NCI-H2196 (cell line): ENCODE data around the gene CENPB.

ENCODE experiments used
- DNase-seq: peaks from one replicate; lab custom pipeline; 2025; ENCODE audit not compliant: unreplicated experiment; lab: John Stamatoyannopoulos, UW

CENPB gene

DNA sequence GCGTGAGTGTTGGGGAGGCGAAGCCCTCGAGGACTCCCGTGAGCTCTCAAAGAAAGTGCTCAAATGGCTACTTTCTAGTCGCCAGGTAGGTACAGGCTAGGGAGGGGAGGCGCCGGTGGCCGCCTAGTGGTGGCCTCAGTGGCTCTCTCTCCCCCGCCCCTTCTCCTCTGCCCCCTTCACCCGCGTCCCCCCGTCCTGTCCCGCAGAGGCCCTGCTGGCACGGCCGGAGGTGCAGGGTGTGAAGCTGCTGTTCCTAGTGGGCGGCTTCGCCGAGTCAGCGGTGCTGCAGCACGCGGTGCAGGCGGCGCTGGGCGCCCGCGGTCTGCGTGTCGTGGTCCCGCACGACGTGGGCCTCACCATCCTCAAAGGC is 35.2 kb downstream of the CENPB start:
- no peak for DNase-seq

DNA sequence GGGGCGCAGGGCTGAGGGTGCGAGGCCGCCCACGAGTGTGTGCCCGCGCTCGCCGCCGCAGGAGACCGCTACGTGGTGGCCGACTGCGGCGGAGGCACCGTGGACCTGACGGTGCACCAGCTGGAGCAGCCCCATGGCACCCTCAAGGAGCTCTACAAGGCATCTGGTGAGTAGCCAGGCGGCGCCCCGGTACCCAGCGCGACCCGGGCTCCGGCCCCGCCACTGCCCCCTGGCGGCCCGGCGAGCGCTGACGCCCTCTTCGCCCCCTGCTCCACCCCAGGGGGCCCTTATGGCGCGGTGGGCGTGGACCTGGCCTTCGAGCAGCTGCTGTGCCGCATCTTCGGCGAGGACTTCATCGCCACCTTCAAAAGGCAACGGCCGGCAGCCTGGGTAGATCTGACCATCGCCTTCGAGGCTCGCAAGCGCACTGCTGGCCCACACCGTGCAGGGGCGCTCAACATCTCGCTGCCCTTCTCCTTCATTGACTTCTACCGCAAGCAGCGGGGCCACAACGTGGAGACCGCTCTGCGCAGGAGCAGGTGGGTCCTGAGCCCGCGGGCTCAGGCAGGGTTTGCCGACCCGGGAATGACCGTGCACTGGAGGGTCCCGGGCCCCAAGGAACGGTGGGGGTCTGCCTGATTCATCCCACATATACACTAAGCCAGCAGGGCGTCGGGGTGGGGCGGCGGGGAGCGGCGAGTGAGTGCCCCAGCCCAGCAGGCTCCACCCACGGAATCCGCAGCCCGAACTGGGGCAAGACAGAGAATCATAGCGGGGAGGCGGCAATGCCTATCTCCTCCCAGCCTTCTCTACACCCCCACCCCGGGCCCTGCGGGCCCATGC is 36.6 kb downstream of the CENPB start:
- no peak for DNase-seq

DNA sequence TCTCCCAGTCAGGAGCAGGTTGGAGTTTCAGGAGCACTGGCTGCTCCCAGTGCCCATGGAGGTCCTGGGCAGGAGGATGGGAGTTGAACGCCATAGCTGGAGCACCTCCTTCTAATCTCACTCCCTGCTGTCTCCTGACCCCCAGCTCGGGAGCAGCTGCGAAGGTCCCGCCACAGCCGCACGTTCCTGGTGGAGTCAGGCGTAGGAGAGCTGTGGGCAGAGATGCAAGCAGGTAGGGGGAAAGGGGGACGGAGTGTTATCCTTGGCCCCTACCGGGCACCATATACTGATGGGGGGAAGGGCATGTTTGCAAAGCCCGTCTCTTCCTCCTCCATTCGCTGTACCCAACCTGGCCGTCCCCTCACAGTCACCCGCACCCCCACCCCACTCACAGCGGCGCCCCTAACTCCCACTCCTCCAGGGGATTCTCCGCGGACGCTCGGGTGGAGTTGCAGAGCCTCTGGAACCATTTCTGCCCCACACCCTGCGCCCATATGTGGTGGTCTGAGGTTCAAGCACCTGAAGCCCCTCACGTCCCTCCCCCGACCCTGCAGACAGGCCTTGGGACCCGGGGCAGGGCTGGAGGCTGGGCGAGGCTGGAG is 37.4 kb downstream of the CENPB start:
- DNase-seq = no peak

DNA sequence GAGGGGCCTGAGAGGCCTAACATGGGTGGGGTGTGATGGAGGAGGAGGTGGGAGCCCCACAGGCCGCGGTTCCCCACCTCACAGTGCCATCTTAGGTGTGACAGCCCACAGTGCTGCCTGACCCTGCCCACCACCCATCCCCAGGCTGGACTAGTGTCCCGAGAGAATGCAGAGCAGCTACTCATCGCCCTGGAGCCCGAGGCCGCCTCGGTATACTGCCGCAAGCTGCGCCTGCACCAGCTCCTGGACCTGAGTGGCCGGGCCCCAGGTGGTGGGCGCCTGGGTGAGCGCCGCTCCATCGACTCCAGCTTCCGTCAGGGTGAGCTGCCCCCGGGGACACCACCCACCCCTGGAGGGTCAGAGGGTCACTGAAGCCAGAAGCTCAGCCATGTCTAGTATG is 38.5 kb downstream of the CENPB start:
- DNase-seq = no peak

DNA sequence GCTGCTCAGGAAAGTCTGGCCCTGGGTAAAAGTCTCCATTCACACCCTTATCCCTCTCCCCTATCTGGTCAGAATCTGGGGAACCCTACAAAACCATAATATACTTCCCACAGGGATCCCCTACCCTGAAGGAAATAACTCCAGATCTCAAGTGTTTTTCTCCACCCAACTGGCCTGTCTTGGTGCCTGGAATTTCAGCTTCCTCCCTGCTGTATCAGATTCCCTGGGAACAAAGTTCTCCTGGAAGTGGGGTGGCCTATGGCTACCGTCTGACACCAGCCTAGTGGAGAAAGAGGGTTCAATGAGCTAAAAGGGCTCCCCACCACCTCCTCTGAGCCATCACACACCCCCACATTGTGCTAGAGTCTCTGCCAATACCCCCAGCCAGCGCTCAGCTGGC is 39.1 kb downstream of the CENPB start:
- DNase-seq = no peak

DNA sequence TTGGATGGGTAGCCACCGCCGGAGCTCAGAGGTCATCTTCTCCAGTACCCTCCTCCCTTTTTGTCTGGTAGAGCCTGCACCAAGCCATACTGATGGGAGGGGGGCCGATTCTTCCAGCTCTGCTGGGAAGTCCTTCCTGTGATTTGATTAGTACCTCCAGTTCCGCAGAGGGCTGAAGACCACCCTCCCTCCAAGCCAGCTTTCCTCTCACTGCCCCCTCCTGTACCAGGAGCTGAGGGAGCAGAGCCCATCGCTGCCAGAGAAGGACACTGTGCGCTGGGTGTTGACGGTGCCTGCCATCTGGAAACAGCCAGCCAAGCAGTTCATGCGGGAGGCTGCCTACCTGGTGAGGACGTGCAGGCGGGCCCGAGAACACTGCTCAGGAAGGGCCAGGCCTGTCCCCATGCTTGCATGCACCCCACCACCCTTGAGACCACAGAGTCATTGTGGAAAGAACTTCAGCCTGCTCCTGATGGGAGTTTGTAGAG is 40.8 kb downstream of the CENPB start:
- no peak for DNase-seq

DNA sequence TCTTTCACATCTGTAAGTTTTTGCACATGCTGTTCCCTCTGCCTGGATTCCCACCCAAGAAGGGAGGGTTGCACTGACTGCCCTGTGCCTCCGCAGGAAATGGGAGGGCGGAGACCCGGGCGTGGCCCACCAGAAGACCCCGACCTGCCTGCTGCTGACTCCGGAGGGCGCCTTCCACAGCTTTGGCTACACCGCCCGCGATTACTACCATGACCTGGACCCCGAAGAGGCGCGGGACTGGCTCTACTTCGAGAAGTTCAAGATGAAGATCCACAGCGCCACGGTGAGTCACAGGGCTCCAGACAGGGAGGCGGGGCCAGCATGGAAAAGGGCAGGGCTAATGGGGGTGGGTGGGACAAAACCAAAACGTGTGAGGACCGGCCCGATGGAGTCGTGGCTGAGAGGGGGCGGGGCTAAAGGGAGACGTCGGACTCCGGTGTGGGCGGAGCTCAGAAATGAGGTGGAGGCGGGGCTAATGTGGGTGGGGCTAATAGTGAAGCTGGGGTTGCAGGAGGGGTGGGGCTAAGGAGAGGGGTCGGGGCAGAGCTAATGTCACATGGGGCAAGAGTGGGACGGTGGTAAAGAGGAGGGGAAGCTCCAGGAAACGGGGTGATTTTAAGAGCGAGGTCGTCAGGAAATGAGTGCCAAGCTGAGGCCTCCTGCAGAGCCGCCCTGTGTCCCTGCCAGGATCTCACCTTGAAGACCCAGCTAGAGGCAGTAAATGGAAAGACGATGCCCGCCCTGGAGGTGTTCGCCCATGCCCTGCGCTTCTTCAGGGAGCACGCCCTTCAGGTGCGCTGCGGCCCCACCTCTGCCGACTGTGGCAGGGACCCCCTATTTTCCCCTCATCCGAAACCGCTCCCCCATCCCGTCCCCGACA is 41.5 kb downstream of the CENPB start:
- DNase-seq = peak; percentile 76

DNA sequence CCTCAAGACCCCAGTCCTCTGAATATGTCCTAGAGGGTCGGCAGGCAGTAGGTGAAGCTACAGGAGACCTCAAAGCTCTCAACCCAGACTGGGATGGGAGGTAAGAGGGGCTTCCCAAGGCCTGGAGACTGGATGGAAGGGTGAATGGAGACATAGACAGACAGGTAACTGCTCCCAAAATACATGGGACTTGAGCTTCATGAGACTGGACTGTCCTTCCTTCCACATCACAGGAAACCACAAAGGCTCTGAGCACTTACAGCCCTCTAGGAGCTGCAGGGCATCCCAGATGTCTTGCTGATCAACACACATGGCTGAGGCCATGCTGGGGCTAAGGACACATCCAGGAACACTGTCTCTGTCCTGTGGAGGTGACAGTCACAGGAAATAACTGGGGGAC is 42.5 kb downstream of the CENPB start:
- DNase-seq = no peak

DNA sequence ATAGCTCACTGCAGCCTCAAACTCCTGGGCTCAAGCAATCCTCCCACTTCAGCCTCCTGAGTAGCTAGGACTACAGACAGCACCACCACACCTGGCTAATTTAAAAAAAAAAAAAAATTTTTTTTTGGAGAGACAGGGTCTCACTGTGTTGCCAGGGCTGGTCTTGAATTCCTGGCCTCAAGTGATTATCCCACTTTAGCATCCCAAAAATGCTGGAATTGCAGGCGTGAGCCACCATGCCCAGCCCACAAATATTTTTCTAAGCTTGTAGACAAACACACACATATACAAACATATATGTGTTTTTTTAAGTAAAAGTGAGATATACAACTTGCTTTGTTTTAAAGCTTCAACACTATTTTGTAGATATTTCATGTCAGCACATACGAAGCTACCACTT is 43.3 kb downstream of the CENPB start:
- no peak for DNase-seq

DNA sequence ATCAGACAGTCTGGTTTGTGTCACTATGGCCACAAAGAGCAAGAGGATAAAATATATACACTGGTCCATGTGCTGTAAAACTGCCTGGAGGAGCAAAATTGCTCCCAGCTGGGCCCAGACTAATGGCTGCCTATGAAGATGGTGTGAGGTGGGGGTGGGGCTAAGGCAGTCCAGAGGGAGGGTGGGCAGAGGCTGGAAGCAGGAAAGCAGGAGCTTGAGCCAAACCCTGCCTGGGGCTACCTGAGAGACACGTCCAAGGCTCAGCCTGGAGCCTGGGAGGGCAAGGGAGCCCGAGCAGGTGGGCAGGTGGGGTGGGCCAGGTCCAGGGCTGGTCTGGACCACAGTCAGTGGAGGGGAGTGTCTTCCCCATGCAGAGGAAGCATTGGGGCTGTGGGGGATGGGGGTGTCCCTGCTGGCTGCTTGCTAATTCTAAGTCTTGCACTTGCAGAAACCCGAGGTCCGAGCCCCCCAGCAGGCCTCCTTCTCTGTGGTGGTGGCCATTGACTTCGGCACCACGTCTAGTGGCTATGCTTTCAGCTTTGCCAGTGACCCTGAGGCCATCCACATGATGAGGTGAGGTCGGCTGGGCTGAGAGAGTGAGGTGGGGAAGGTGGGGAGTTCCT is 44.6 kb downstream of the CENPB start:
- no peak for DNase-seq

DNA sequence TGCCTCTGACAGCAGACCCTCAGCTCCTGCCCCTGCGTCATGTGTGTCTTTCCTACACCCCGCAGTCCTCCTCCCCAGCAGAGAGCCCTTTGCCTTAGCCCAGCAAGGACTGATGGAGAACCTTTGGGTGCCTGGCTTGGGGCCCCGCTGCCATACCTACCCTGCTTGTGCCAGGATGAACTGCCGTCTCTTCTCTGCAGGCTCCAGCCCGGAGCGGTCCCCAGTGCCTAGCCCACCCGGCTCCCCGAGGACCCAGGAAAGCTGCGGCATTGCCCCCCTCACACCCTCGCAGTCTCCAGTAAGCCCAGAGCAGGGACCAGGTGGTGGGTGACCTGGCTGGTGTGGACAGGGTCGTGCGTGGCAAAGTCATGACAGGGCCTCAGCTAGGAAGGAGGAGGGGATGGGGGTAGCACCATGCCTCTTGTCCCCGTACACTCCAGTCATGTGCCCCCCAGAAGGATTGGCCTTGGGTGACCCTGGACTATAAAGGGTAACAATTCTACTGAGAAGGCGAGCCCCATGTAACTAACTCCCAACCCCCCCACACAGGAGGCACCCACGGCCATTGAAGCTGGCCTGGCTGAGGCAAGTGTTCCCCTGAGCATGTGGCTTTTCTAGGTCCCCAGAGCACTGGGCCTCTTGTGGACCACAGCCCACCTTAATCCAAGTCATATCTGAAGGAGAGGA is 45.8 kb downstream of the CENPB start:
- DNase-seq = no peak

DNA sequence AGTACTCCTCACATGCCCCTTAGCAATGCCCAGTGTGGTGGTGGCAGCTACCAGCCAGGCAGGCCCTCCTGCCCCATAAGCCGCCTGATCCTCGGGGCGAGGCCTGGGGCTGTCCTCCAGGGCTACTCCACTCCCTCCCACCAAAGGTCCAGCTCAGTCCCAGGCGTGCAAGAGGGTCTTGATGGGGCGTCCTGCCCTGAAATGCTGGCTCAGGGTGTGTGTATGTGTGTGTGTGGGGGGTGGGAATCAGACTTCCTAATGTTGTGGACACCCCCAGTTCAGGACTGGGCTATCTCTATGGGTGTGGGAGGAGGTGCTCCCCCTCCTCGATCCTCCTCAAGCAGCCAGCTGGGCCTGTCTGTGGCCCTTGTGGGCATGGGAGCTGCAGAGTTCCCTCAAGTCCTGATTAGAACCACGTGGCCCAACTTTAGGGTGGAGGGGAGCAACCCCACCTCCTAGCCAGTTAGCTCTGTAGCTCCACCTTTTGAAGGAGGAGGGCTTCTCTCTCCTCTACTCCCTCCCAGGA is 46.6 kb downstream of the CENPB start:
- no peak for DNase-seq

DNA sequence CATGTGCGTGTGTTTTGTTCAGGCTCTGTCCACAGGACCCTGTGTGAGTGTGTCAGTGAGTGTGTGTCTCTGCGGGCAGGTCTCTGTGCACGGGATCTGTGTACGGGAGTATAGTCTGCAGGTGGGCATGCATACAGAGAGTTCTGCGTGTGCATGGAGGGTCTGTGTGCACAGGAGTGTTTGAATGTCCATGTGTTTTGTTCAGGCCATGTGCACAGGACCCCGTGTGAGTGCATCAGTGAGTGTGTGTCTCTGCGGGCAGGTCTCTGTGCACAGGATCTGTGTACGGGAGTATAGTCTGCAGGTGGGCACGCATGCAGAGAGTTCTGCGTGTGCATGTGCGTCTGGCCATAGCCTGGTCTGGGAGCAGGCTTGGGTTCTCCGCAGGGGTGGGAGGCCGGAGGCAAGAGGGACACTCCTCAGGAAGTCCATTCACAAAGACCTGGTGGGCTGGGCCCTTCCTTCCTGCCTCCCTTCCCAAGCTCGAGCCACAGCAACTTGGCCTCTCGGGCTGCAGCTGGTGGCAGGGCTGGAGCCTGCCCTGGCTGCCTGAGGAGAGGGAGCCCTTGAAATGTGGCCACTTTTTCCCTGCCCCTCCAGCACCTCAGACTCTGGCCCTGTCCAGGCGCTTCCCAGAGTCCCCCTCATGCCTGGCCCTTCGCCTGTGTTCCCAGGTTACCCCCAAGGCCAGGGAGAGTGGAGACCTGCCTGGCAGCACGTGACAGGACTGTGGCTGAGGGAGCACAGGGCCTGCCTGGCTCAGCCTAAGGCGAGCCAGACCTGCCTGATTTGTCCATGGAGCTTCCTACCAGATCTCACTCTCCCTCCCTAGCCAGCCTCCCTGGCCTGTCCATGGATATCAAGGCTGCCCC is 47.2 kb downstream of the CENPB start:
- DNase-seq = no peak

DNA sequence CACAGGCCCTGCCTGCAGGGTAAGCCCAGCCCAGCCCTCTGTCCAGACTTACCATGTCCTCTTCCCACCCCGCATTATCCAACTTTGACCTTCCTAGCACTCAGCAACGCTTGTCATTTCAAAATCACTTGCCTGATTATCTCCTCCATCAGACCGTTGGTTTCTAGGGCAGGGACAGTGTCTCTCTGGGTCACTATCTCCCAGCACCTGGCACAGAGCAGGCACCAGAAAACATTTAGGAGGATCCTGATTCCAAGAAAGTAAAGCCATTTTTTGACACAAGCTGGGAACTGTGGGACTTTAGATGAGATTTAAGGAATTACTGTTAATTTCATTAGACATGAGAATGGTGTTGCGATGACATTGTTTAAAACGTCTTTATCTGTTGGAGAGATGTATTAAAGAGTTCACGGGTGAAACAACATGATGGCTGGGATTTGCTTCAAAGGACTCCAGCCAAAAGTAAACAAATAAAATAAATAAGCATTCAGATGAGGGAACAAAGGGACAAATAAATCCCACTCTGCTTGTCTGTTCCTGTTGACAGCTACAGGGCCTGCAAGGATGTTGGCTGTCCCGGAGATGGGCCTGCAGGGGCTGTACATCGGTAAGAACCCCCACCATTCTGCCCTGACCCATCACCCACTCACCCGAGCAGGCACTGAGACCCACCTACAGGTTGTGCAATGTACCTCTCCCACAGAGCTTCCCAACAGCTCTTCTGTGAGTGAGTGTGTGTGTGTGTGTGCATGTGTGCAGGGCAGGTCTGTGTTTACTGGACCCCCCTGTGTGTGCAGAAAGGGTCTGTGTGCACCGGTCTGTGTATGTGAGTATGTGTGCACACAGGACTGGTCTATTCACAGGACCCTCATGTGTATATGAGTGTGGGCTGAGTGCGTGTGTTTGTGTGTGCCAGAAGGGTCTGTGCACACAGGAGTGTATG is 48.2 kb downstream of the CENPB start:
- no peak for DNase-seq

DNA sequence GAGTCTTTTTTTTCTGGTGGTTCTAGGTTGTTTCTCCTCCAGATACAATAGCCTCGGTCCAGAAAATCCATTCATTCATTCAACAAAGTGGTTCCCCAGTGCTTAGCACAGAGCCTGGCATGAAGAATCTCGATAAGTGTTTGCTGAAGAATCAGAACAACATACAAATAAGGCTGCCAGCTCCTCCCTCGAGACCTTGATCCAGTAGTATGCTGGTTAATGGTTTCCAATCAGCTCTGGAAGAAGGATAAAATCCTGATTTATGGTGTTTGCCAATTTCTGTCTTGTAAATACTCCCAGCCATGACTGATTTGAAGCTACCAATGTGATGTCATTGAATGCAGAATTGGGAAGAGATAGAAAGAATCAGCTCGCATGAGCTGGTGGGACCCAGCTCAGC is 50.8 kb downstream of the CENPB start:
- DNase-seq = no peak

DNA sequence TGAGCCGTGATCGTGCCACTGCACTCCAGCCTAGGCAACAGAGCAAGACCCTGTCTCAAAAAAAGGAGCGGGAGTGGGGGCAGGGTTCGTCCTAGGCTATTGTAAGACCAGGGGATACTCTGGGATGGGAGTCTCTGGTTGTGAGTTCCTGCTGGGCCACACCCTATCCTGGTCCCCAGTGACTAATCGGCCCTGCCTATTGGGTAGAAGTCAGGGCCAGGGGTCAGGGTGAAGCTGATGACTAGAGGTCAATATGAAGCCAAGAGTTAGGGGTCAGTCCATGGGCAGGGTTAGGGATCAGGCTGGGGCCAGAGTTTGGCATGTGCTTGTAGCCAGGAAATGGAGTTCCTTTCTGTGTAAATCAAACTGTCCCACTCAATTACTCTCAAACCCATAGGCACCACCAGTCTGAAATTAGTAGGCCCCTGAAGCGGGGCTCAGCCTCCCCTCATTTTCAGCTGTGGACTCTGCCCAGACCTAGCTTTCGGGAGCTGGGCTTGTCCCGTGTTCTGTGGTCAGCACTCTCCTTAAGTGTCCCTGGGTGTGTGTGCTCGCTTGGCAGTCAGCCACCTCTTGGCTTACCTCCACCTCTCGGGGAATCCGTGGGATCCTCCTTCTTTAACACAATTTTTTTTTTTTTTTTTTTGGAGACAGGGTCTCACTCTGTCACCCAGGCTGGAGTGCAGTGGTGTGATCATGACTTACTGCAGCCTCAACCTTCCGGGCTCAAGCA is 52.3 kb downstream of the CENPB start:
- no peak for DNase-seq
